B cell (primary cell): Measurements from ENCODE around the gene BMAL2. TPM values are rescaled to one million over a fixed set of nuclear protein-coding genes. Genes with fewer than 3 reads are reported as not detected.

Experiments
- ATAC-seq: fragments of 200-7000 bp; cut with Tn5 transposase; one replicate; pipeline ENCODE4 v1.10.0; 2021; ENCODE audit warnings: low read depth, mild to moderate bottlenecking, moderate number of reproducible peaks, moderate library complexity
- CTCF ChIA-PET: fragments of 350-600 bp; sonication (Branson Sonifier 250); formaldehyde crosslinking; loops from one replicate; lab custom pipeline; 2021; ENCODE audit warnings: antibody characterized with exemption, inconsistent platforms; lab: Charles Lee
- POLR2A ChIA-PET: fragments of 350-600 bp; sonication (Branson Sonifier 250); formaldehyde crosslinking; loops from one replicate; lab custom pipeline; 2021; ENCODE audit warnings: antibody characterized with exemption; lab: Charles Lee
- DNase-seq: peaks from one replicate; pipeline ENCODE4 v3.0.0; 2013
- H2AFZ ChIP-seq: 2 replicates; pipeline ENCODE4 v1.6.1; 2012; ENCODE audit warnings: mild to moderate bottlenecking, low read depth, low read length; ENCODE audit not compliant: insufficient read depth, poor library complexity, severe bottlenecking
- H3K27ac ChIP-seq, 2 donors: 1 replicate in 1 of 2; 2 replicates in 1 of 2; pipeline ENCODE4 v1.5.1; 2012 to 2013; ENCODE audit warnings: low read length in 2 of 2, mild to moderate bottlenecking in 2 of 2, moderate library complexity in 1 of 2
- H3K27me3 ChIP-seq, 4 experiments: fragments of 200-600 bp in 1 of 4; sonication (generic) in 1 of 4; replicated peaks in 1 of 4; 1 replicate in 2 of 4; 2 replicates in 2 of 4; pipeline versions ENCODE4 v1.6.1 to v1.7.0; 2013 to 2016; ENCODE audit warnings: low read length in 3 of 4, mild to moderate bottlenecking in 2 of 4, mixed read lengths in 1 of 4, moderate library complexity in 1 of 4; ENCODE audit not compliant: insufficient read depth in 4 of 4, control insufficient read depth in 3 of 4; ENCODE audit errors: control extremely low read depth in 1 of 4
- H3K36me3 ChIP-seq, 2 experiments: replicated peaks in 1 of 2; 1 replicate in 1 of 2; 2 replicates in 1 of 2; pipeline versions ENCODE4 v1.6.1 to v1.7.1; 2013; ENCODE audit warnings: low read length in 1 of 2; ENCODE audit not compliant: insufficient read depth in 2 of 2, control insufficient read depth in 1 of 2; ENCODE audit errors: control extremely low read depth in 1 of 2, extremely low read depth in 1 of 2
- H3K4me1 ChIP-seq, 2 donors: fragments of 200-600 bp in 1 of 2; sonication (generic) in 1 of 2; 1 replicate in 1 of 2; 2 replicates in 1 of 2; pipeline versions ENCODE4 v1.5.1 to v1.6.1; 2013 to 2017; ENCODE audit warnings: low read length in 2 of 2; ENCODE audit not compliant: control insufficient read depth in 2 of 2, insufficient read depth in 2 of 2
- H3K4me2 ChIP-seq: replicated peaks from 2 replicates; pipeline ENCODE3; 2012; ENCODE audit warnings: mild to moderate bottlenecking, low read depth, low read length; ENCODE audit not compliant: poor library complexity, severe bottlenecking
- H3K4me3 ChIP-seq, 5 experiments: fragments of 200-600 bp in 1 of 5; sonication (generic) in 1 of 5; 1 replicate in 3 of 5; 2 replicates in 2 of 5; pipeline versions ENCODE4 v1.5.1 to v1.7.0; 2011 to 2016; ENCODE audit warnings: low read length in 4 of 5, mild to moderate bottlenecking in 4 of 5, low read depth in 2 of 5, control low read depth in 1 of 5, moderate library complexity in 1 of 5; ENCODE audit not compliant: insufficient read depth in 1 of 5; ENCODE audit errors: control extremely low read depth in 1 of 5, extremely low read depth in 1 of 5
- H3K79me2 ChIP-seq: fragments of 200-600 bp; sonication (generic); one replicate; pipeline ENCODE4 v1.6.0; 2016; ENCODE audit warnings: low read length; ENCODE audit not compliant: control insufficient read depth, insufficient read depth
- H3K9ac ChIP-seq: fragments of 200-600 bp; sonication (generic); 2 replicates; pipeline ENCODE4 v1.6.1; 2017; ENCODE audit warnings: mild to moderate bottlenecking, low read length, moderate library complexity
- H3K9me3 ChIP-seq, 3 donors: one replicate each; pipeline versions ENCODE4 v1.6.1 to v1.7.1; 2013; ENCODE audit warnings: low read length in 2 of 3; ENCODE audit not compliant: control insufficient read depth in 2 of 3, insufficient read depth in 1 of 3; ENCODE audit errors: control extremely low read depth in 1 of 3
- H4K20me1 ChIP-seq: 2 replicates; pipeline ENCODE4 v1.6.0; 2012; ENCODE audit warnings: mild to moderate bottlenecking, low read length; ENCODE audit not compliant: insufficient read depth, control insufficient read depth, poor library complexity, severe bottlenecking
- H3K27ac Mint-ChIP-seq: one replicate; pipeline ENCODE4 v1.8.0; 2021; ENCODE audit warnings: mixed read lengths
- H3K27me3 Mint-ChIP-seq: one replicate; pipeline ENCODE4 v1.8.0; 2021; ENCODE audit warnings: mixed read lengths
- H3K4me1 Mint-ChIP-seq: one replicate; pipeline ENCODE4 v1.8.0; 2021; ENCODE audit warnings: mixed read lengths
- H3K4me3 Mint-ChIP-seq: one replicate; pipeline ENCODE4 v1.8.0; 2021; ENCODE audit warnings: mixed read lengths
- H3K9me3 Mint-ChIP-seq: one replicate; pipeline ENCODE4 v1.8.0; 2022; ENCODE audit warnings: mixed read lengths; ENCODE audit not compliant: insufficient read depth
- CTCF ChIP-seq: fragments of 200-600 bp; IDR thresholded peaks from one replicate; pipeline ENCODE4 v1.8.0; 2022; ENCODE audit warnings: antibody characterized with exemption, mild to moderate bottlenecking
- EZH2 ChIP-seq: IDR thresholded peaks from 2 replicates; pipeline ENCODE4 v1.6.1; 2012; ENCODE audit warnings: borderline replicate concordance, low read depth, mild to moderate bottlenecking, moderate library complexity, low read length; ENCODE audit not compliant: insufficient read depth, poor library complexity, severe bottlenecking
- WGBS: methylation state at CpG from one replicate; pipeline ENCODE4 v1.1.5; 2013; ENCODE audit warnings: missing lambda C conversion rate; ENCODE audit not compliant: insufficient coverage; 5-methylcytosine and 5-hydroxymethylcytosine counted together
- intact Hi-C: fragments of 100-400 bp; cut with micrococcal nuclease; formaldehyde crosslinking; loops from one replicate; pipeline ENCODE4 v1.10.0; 2022
- polyA plus RNA-seq: library from polyadenylated mRNA; depleted of rRNA; stranded (reverse); fragments of >200 nt; gene quantifications from 2 replicates; pipeline ENCODE4 v1.2.3, GENCODE V29; 2012
- total RNA-seq, 2 donors: library from RNA; stranded (reverse); fragments of 120-200 nt in 1 of 2; gene quantifications; 1 replicate in 1 of 2; 2 replicates in 1 of 2; pipeline versions ENCODE4 v1.2.3 to v1.2.4, GENCODE V29; 2013 to 2022

Gene BMAL2
- total and polyA plus RNA-seq, 2 donors (not counting 1 experiment from before 2014, with no cell fraction given): 0.30 to 2.8 TPM

GRCh38 chr12:27319848-27320247 lies 12.8 kb upstream of the BMAL2 start:
- Histone ChIP-seq H2AFZ (no peak overlapping the region), H3K4me2 (no peak overlapping the region), H3K27me3 (no peaks in the 10 kb centered on the region), H3K4me1 (no peaks in the 10 kb centered on the region), H3K4me3 (no peak overlapping the region), H3K36me3 (peaks cover 6 to 32% of the 10 kb centered on the region in 2 experiments), H3K9ac (no peak overlapping the region), H3K9me3 (no peaks in the 10 kb centered on the region), H3K27ac (no peak overlapping the region), H3K79me2 (no peaks in the 10 kb centered on the region), H4K20me1 (no peaks in the 10 kb centered on the region)
- no peak overlapping the region for H3K4me3 Mint-ChIP-seq
- ATAC-seq: no peak
- H3K9me3 Mint-ChIP-seq: no peaks in the 10 kb centered on the region
- 100% methylated on average over 2 of the region's 2 CpGs for WGBS
- H3K27me3 Mint-ChIP-seq: no peaks in the 10 kb centered on the region
- intact Hi-C loops: no loop called here
- no peak for DNase-seq
- POLR2A ChIA-PET: no interaction called here
- no peak overlapping the region for H3K27ac Mint-ChIP-seq
- TF ChIP-seq CTCF: no peak
- no peak for TF ChIP-seq EZH2
- CTCF ChIA-PET: interaction anchor here (0.8 to 1.7 kb wide), 2 partner anchors 14 to 414 kb away, joined by 5 to 8 read pairs; no protein-coding TSS in a partner anchor
- no peaks in the 10 kb centered on the region for H3K4me1 Mint-ChIP-seq

GRCh38 chr12:27324530-27324929 lies 8.1 kb upstream of the BMAL2 start:
- H3K4me3 ChIP-seq: no peak overlapping the region
- intact Hi-C loops: no loop called here
- no peak overlapping the region for H3K27ac ChIP-seq
- H2AFZ ChIP-seq: no peak overlapping the region
- no peak overlapping the region for H3K4me2 ChIP-seq
- no peaks in the 10 kb centered on the region for H3K27me3 Mint-ChIP-seq
- ATAC-seq (no peak), DNase-seq (no peak)
- H3K27ac Mint-ChIP-seq: no peak overlapping the region
- CTCF ChIA-PET: interaction anchor here (0.5 to 1.1 kb wide), 3 partner anchors 18 to 216 kb away, joined by 3 to 4 read pairs (median 4); no protein-coding TSS in a partner anchor
- H3K9ac ChIP-seq: no peak overlapping the region
- POLR2A ChIA-PET: no interaction called here
- no peaks in the 10 kb centered on the region for H3K79me2 ChIP-seq
- H3K27me3 ChIP-seq: no peaks in the 10 kb centered on the region
- TF ChIP-seq CTCF (no peak), EZH2 (no peak)
- no peaks in the 10 kb centered on the region for H3K4me1 ChIP-seq
- no peaks in the 10 kb centered on the region for H3K4me1 Mint-ChIP-seq
- H3K9me3 ChIP-seq: no peaks in the 10 kb centered on the region
- peaks cover 3 to 12% of the 10 kb centered on the region in 2 experiments for H3K36me3 ChIP-seq
- H3K4me3 Mint-ChIP-seq: no peak overlapping the region
- H4K20me1 ChIP-seq: no peaks in the 10 kb centered on the region
- no peaks in the 10 kb centered on the region for H3K9me3 Mint-ChIP-seq
